ENCODE data around the gene FRY. TPM values are rescaled to one million over a fixed set of nuclear protein-coding genes. Genes with fewer than 3 reads are reported as not detected.

Gene FRY
- total RNA-seq, 4 donors from 2014 or later, result 32.0 to 111 (median 63.8) TPM

DNA sequence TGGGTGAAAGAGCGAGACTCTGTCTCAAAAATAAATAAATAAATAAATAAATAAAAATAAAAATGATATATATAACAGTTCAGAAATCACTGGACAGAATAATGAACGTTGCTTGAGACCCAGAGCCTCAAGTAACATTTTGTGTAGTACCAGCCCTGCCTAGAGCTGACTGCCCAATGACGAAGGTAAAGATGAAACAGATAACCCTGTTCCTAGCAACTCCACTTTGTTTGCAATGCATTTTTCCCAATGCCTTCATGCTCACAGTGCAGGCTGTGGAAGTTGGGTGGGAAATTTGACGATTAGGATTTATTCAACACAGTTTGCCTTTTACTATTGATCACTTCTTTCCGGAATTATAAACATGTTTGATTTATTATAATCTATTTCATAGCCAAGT lies 22.2 kb upstream of the FRY start:
- intact Hi-C loops (cut with DNase I; ENCODE audit: low total_unique reads), result no loop called here
- TF ChIP-seq CTCF (IDR thresholded peaks at IDR 0.05) (no peak), POLR2A (IDR thresholded peaks at IDR 0.05) (no peak)
- no peak overlapping the region for H3K27ac ChIP-seq
- no peak overlapping the region for H3K4me3 ChIP-seq
- H3K4me1 ChIP-seq, result no peaks in the 10 kb centered on the region
- no peaks in the 10 kb centered on the region for H3K27me3 ChIP-seq
- no peak for DNase-seq
- no peaks in the 10 kb centered on the region for H3K36me3 ChIP-seq
- H3K9me3 ChIP-seq, result no peaks in the 10 kb centered on the region

DNA sequence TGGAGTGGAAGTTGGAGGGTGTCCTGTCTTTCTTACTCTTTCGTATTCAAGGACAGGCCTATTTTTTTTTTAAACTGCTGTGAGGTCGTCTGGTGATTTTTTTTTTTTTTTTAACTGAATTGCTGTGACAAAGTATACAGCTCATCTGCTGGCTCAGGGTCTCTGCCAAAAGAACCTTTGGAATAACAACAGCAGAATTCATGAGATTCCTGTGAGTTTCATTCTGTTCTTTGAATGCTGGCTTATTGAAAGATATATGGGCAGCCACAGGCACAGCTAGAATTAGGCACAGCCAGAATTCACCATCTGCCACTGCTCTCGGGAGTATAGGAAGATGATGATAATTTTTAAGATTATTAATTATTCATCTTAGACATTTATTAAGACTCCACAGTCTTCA lies 21.4 kb upstream of the FRY start:
- no peak for DNase-seq

DNA sequence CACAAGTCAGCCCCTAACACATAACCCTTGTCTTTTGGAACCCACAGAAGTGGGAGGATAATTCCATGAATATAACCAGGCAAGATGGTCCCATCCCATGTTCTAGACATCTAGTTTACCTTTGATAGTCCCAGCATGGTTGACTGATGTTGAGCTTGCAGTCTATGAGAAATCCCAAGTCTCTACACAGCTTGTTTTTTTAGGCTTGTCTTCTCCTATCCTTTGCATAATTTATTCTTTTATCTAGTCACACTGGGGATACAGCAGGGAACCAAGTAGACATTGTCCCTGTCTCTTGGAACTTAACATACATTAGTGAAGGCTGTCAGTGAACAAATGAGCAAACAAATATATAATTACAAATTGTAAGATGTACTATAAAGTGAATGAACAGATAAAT lies 19.6 kb upstream of the FRY start:
- H3K27ac ChIP-seq, result no peak overlapping the region
- H3K9me3 ChIP-seq, result no peaks in the 10 kb centered on the region
- intact Hi-C loops (cut with DNase I; ENCODE audit: low total_unique reads), result no loop called here
- no peak for DNase-seq
- no peaks in the 10 kb centered on the region for H3K36me3 ChIP-seq
- no peak for TF ChIP-seq POLR2A (IDR thresholded peaks at IDR 0.05)
- no peak for TF ChIP-seq CTCF (IDR thresholded peaks at IDR 0.05)
- no peaks in the 10 kb centered on the region for H3K4me1 ChIP-seq
- no peaks in the 10 kb centered on the region for H3K27me3 ChIP-seq
- no peak overlapping the region for H3K4me3 ChIP-seq

More for the DNA sequence above, 21.4 kb upstream of the FRY start:
- no peaks in the 10 kb centered on the region for H3K9me3 ChIP-seq
- H3K4me3 ChIP-seq, result no peak overlapping the region
- H3K27me3 ChIP-seq, result no peaks in the 10 kb centered on the region
- TF ChIP-seq POLR2A (IDR thresholded peaks at IDR 0.05) (no peak), CTCF (IDR thresholded peaks at IDR 0.05) (no peak)
- no peak overlapping the region for H3K27ac ChIP-seq
- no peaks in the 10 kb centered on the region for H3K36me3 ChIP-seq
- intact Hi-C loops (cut with DNase I; ENCODE audit: low total_unique reads), result no loop called here
- no peaks in the 10 kb centered on the region for H3K4me1 ChIP-seq

GRCh38 chr13:32013181-32013580 lies 18.4 kb upstream of the FRY start:
- H3K27ac ChIP-seq, result no peak overlapping the region
- H3K4me1 ChIP-seq, result no peaks in the 10 kb centered on the region
- H3K9me3 ChIP-seq, result no peaks in the 10 kb centered on the region
- no peaks in the 10 kb centered on the region for H3K36me3 ChIP-seq
- intact Hi-C loops (cut with DNase I; ENCODE audit: low total_unique reads), result no loop called here
- no peak overlapping the region for H3K4me3 ChIP-seq
- no peaks in the 10 kb centered on the region for H3K27me3 ChIP-seq
- TF ChIP-seq POLR2A (IDR thresholded peaks at IDR 0.05) (no peak), CTCF (IDR thresholded peaks at IDR 0.05) (no peak)
- DNase-seq, result no peak

DNA sequence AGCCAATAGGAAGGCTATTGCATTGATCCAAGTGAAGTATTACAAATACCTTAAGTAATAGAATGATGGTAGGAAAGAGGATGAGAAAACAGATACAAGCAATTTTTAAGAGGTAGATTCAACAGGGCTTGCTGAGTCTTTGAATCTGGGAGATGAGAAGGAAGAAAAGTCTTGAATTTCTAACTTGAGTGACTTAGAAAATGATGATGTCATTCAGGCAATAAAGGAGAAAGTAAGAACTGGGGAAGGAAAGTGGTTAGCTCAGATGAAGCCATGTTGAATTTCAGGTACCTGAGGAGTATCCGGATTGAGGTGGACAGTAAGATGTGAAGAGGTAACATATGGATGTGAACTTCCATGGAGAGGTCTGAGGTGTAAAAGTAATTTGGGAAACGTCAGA lies 15.5 kb upstream of the FRY start:
- no peak for DNase-seq
- Histone ChIP-seq H3K9me3 (no peaks in the 10 kb centered on the region), H3K27me3 (no peaks in the 10 kb centered on the region), H3K4me3 (no peak overlapping the region), H3K27ac (no peak overlapping the region), H3K4me1 (no peaks in the 10 kb centered on the region), H3K36me3 (no peaks in the 10 kb centered on the region)
- TF ChIP-seq CTCF (IDR thresholded peaks at IDR 0.05), result no peak
- no peak for TF ChIP-seq POLR2A (IDR thresholded peaks at IDR 0.05)
- intact Hi-C loops (cut with DNase I; ENCODE audit: low total_unique reads), result no loop called here

All from uterus (tissue), 4 donors.